GM12878 (cell line): ENCODE results near the gene MEGF6.

Source experiments
- CREB1 ChIP-seq: IDR thresholded peaks from 2 replicates; pipeline ENCODE4 v1.6.1; 2012; ENCODE audit warnings: low read depth, mild to moderate bottlenecking, inconsistent platforms
- CREM ChIP-seq: IDR thresholded peaks from 2 replicates; pipeline ENCODE4 v1.6.1; 2014; ENCODE audit warnings: antibody characterized with exemption, low read depth
- CTCF ChIP-seq, 3 experiments: IDR thresholded peaks in 2 of 3; conservative IDR thresholded peaks in 1 of 3; 2 replicates each; pipeline ENCODE4 v1.5.1; 2011; ENCODE audit warnings: low read depth in 3 of 3, low read length in 3 of 3, mild to moderate bottlenecking in 3 of 3, control low read depth in 2 of 3, moderate library complexity in 2 of 3, inconsistent platforms in 1 of 3, mixed read lengths in 1 of 3; ENCODE audit not compliant: control insufficient read depth in 2 of 3, insufficient read depth in 1 of 3; ENCODE audit errors: extremely low read depth in 1 of 3
- EP300 ChIP-seq, 2 experiments: fragments of 150-350 bp in 1 of 2; IDR thresholded peaks; 2 replicates each; pipeline ENCODE4 v1.6.1; 2011 to 2012; ENCODE audit warnings: low read depth in 2 of 2, low read length in 2 of 2, borderline replicate concordance in 1 of 2, improper control_type of control experiment in 1 of 2, inconsistent platforms in 1 of 2; ENCODE audit not compliant: control insufficient read depth in 1 of 2
- EZH2 ChIP-seq: IDR thresholded peaks from 2 replicates; pipeline ENCODE4 v1.6.1; 2012; ENCODE audit warnings: low read depth, mild to moderate bottlenecking, control low read depth, inconsistent platforms, low read length, borderline replicate concordance; ENCODE audit not compliant: control insufficient read depth
- FOXM1 ChIP-seq: IDR thresholded peaks from 2 replicates; pipeline ENCODE4 v1.6.1; 2012; ENCODE audit warnings: low read depth, mild to moderate bottlenecking, inconsistent platforms, low read length, moderate library complexity
- GABPA ChIP-seq: IDR thresholded peaks from 2 replicates; pipeline ENCODE4 v1.6.1; 2014; ENCODE audit warnings: antibody characterized with exemption, low read depth, mild to moderate bottlenecking, inconsistent platforms
- JUND ChIP-seq: IDR thresholded peaks from 2 replicates; pipeline ENCODE4 v1.6.1; 2012; ENCODE audit warnings: low read depth, mild to moderate bottlenecking, low read length, improper control_type of control experiment, moderate library complexity
- MAX ChIP-seq: IDR thresholded peaks from 2 replicates; pipeline ENCODE4 v1.6.1; 2012; ENCODE audit warnings: low read depth, low read length, improper control_type of control experiment
- MXI1 ChIP-seq: fragments of 150-350 bp; IDR thresholded peaks from 2 replicates; pipeline ENCODE4 v1.6.1; 2011; ENCODE audit warnings: low read depth, mild to moderate bottlenecking, inconsistent platforms, low read length, improper control_type of control experiment
- SREBF1 ChIP-seq: IDR thresholded peaks from 2 replicates; pipeline ENCODE4 v1.6.1; 2012; ENCODE audit warnings: mild to moderate bottlenecking, low read length
- SUZ12 ChIP-seq: fragments of 200-600 bp; sonication (generic); IDR thresholded peaks from one replicate; pipeline ENCODE4 v1.6.1; 2018; ENCODE audit warnings: antibody characterized with exemption, mild to moderate bottlenecking; ENCODE audit not compliant: unreplicated experiment
- TF ChIP-seq, protein P1 (sequence below): fragments of 450-650 bp; formaldehyde crosslinking; IDR thresholded peaks from 2 replicates; pipeline ENCODE4 v1.5.0; 2022; ENCODE audit warnings: mild to moderate bottlenecking, missing genetic modification characterization
- TF ChIP-seq, protein P2 (sequence below): fragments of 450-650 bp; IDR thresholded peaks from 2 replicates; pipeline ENCODE4 v1.6.1; 2017; ENCODE audit warnings: mild to moderate bottlenecking

GRCh38 chr1:3511306-3511705, 100.0 kb downstream of the MEGF6 start:
- TF ChIP-seq JUND: no peak
- no peak for TF ChIP-seq CREM
- no peak for TF ChIP-seq EP300 (IDR thresholded peaks at IDR 0.05; ENCODE audit: borderline replicate concordance in 1 of 2, control insufficient read depth in 1 of 2, low read depth in 2 of 2, low read length in 2 of 2)
- no peak for TF ChIP-seq MAX
- TF ChIP-seq CREB1: no peak
- TF ChIP-seq, protein P1, sequence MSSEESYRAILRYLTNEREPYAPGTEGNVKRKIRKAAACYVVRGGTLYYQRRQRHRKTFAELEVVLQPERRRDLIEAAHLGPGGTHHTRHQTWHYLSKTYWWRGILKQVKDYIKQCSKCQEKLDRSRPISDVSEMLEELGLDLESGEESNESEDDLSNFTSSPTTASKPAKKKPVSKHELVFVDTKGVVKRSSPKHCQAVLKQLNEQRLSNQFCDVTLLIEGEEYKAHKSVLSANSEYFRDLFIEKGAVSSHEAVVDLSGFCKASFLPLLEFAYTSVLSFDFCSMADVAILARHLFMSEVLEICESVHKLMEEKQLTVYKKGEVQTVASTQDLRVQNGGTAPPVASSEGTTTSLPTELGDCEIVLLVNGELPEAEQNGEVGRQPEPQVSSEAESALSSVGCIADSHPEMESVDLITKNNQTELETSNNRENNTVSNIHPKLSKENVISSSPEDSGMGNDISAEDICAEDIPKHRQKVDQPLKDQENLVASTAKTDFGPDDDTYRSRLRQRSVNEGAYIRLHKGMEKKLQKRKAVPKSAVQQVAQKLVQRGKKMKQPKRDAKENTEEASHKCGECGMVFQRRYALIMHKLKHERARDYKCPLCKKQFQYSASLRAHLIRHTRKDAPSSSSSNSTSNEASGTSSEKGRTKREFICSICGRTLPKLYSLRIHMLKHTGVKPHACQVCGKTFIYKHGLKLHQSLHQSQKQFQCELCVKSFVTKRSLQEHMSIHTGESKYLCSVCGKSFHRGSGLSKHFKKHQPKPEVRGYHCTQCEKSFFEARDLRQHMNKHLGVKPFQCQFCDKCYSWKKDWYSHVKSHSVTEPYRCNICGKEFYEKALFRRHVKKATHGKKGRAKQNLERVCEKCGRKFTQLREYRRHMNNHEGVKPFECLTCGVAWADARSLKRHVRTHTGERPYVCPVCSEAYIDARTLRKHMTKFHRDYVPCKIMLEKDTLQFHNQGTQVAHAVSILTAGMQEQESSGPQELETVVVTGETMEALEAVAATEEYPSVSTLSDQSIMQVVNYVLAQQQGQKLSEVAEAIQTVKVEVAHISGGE: no peak
- TF ChIP-seq SUZ12: no peak
- no peak for TF ChIP-seq MXI1
- TF ChIP-seq CTCF (IDR thresholded peaks at IDR 0.05 in 2 of 3, conservative IDR thresholded peaks at IDR 0.05 in 1 of 3; ENCODE audit: control insufficient read depth in 2 of 3, extremely low read depth in 1 of 3, insufficient read depth in 1 of 3, low read depth in 3 of 3, low read length in 3 of 3): no peak
- TF ChIP-seq GABPA: no peak
- TF ChIP-seq EZH2: no peak
- TF ChIP-seq SREBF1: no peak
- no peak for TF ChIP-seq FOXM1
- TF ChIP-seq, protein P2, sequence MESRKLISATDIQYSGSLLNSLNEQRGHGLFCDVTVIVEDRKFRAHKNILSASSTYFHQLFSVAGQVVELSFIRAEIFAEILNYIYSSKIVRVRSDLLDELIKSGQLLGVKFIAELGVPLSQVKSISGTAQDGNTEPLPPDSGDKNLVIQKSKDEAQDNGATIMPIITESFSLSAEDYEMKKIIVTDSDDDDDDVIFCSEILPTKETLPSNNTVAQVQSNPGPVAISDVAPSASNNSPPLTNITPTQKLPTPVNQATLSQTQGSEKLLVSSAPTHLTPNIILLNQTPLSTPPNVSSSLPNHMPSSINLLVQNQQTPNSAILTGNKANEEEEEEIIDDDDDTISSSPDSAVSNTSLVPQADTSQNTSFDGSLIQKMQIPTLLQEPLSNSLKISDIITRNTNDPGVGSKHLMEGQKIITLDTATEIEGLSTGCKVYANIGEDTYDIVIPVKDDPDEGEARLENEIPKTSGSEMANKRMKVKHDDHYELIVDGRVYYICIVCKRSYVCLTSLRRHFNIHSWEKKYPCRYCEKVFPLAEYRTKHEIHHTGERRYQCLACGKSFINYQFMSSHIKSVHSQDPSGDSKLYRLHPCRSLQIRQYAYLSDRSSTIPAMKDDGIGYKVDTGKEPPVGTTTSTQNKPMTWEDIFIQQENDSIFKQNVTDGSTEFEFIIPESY: no peak
